ENCODE measurements around the gene DOCK2. TPM values are rescaled to one million over a fixed set of nuclear protein-coding genes. Genes with fewer than 3 reads are reported as not detected.

Gene DOCK2
- total RNA-seq, 4 donors from 2014 or later, result 3.1 to 3.9 (median 3.3) TPM

DNA sequence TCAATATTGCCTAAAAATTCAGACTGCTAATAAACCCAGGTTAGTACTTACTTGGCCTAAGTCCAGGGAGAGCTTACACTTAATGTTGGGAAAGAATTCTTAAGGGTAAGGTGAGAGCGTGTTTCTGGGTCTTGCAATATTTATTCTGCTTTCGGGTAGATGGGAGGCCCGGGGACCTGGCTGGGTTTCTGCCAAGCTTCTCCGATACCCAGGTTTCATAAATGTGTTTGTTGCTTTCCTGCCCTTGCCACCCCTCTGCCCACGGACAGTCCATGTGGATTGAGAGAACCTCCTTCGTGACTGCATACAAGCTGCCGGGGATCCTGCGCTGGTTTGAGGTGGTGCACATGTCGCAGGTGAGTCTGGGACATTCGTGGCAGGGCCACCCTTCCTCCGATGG is 420.2 kb downstream of the DOCK2 start:
- TF ChIP-seq POLR2A (IDR thresholded peaks at IDR 0.05), result no peak
- TF ChIP-seq, protein P1, sequence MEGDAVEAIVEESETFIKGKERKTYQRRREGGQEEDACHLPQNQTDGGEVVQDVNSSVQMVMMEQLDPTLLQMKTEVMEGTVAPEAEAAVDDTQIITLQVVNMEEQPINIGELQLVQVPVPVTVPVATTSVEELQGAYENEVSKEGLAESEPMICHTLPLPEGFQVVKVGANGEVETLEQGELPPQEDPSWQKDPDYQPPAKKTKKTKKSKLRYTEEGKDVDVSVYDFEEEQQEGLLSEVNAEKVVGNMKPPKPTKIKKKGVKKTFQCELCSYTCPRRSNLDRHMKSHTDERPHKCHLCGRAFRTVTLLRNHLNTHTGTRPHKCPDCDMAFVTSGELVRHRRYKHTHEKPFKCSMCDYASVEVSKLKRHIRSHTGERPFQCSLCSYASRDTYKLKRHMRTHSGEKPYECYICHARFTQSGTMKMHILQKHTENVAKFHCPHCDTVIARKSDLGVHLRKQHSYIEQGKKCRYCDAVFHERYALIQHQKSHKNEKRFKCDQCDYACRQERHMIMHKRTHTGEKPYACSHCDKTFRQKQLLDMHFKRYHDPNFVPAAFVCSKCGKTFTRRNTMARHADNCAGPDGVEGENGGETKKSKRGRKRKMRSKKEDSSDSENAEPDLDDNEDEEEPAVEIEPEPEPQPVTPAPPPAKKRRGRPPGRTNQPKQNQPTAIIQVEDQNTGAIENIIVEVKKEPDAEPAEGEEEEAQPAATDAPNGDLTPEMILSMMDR (IDR thresholded peaks at IDR 0.05), result no peak
- H3K4me3 ChIP-seq (ENCODE audit: low read depth, poor library complexity, severe bottlenecking), result no peak overlapping the region
- peak in 1 of 2 donors; percentile 69 for DNase-seq (ENCODE audit: low spot score in 2 of 2)
- 73 to 76% methylated on average over 11 of the region's 11 CpGs for whole genome bisulfite sequencing, 2 donors
- intact Hi-C loops (cut with DNase I; ENCODE audit: low total_unique reads), result no loop called here

DNA sequence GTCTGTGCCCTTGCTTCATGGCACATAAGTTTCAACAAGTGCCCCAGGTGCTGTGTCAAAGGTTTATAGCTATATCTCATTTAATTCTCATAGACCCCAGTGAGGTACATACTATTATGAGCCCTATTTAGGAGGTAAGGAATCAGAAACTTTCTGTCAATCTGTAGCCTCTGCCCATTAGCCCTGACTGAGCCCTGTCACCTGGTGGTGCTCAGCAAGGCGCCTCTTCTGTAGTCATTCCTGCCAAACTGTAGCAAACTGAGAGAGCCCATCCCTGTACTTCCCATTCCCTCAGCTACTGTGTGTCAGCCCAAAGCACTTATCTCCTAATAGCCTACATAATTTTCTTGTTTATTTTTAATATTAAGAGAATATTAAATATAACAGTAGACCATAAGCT is 422.1 kb downstream of the DOCK2 start:
- no peak overlapping the region for H3K4me3 ChIP-seq (ENCODE audit: low read depth, poor library complexity, severe bottlenecking)
- no peak for TF ChIP-seq POLR2A (IDR thresholded peaks at IDR 0.05)
- TF ChIP-seq, protein P1 (IDR thresholded peaks at IDR 0.05), result no peak
- 33 to 93% methylated on average over 1 of the region's 1 CpG for WGBS, 2 donors
- DNase-seq (ENCODE audit: low spot score in 2 of 2), result no peak
- intact Hi-C loops (cut with DNase I; ENCODE audit: low total_unique reads), result no loop called here

DNA sequence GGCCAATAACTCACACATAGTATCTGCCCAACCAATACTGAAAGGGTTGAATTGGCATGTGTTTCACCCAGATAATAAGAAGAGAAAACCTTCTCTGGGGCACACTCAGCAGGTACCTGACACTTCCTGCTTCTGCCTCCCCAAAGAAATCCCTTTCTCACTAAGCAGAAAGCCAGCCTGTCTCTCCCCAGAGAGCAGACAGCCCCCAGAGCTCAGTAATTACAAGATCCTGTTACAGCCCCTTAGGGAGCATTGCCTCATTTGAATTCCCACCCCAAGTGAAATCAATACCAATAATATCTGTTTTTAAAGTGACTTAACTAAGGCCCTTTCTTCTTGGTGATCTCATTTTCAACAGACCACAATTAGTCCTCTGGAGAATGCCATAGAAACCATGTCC is 430.1 kb downstream of the DOCK2 start:
- no peak for DNase-seq (ENCODE audit: low spot score in 2 of 2)
- TF ChIP-seq, protein P1 (IDR thresholded peaks at IDR 0.05), result no peak
- no peak for TF ChIP-seq POLR2A (IDR thresholded peaks at IDR 0.05)
- no peak overlapping the region for H3K4me3 ChIP-seq (ENCODE audit: low read depth, poor library complexity, severe bottlenecking)
- intact Hi-C loops (cut with DNase I; ENCODE audit: low total_unique reads), result no loop called here

DNA sequence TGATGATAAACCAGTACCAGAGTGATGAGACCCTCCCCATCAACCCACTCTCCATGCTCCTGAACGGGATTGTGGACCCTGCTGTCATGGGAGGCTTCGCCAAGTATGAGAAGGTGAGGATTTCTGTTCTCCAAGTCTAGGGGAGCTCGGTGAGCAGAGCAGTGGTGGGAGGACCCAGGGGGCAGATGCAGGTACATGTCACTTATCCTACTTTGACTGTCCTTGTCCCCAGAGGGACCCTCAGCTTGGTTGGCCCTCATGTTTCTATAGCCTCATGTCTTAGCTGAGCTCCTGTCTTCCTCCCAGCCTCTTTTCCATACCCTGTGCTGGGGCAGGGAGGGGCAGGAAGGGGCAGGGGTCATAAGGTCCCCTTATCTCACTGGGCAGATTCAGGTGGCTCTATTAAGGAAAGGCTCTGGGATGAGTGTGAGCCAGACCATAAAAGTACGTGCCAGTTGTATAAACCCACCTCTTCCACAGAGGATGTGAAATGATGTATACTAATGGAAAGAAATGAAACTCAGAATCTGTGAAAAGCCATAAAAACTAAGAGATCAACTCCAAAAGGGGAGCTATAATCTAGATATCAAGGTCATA is 430.6 kb downstream of the DOCK2 start:
- 75 to 79% methylated on average over 4 of the region's 4 CpGs for WGBS, 2 donors
- H3K4me3 ChIP-seq (ENCODE audit: low read depth, poor library complexity, severe bottlenecking), result no peak overlapping the region
- intact Hi-C loops (cut with DNase I; ENCODE audit: low total_unique reads), result no loop called here
- TF ChIP-seq, protein P1 (IDR thresholded peaks at IDR 0.05), result no peak
- no peak for DNase-seq (ENCODE audit: low spot score in 2 of 2)

DNA sequence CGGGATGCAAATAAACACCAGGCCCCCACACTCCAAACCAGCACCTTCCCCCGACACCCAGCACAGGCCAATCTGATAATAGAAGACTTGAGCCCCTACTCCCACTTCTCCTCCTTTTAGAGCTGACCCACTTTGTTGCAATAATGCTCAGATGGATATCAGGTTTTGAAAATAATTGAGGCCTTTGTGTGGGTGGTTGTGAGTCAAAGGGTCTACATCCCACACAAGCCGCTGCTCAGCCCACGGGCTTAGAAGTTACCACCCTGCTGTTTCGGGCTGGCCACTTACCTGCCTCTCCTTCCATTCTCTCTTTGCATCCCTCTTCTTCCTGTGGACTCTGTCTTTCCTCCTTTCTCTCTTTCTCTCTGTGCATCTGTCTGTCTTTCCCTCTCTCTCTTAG is 432.4 kb downstream of the DOCK2 start:
- WGBS, 2 donors, result 74 to 78% methylated on average over 5 of the region's 5 CpGs
- no peak overlapping the region for H3K4me3 ChIP-seq (ENCODE audit: low read depth, poor library complexity, severe bottlenecking)
- intact Hi-C loops (cut with DNase I; ENCODE audit: low total_unique reads), result no loop called here
- DNase-seq (ENCODE audit: low spot score in 2 of 2), result no peak
- TF ChIP-seq, protein P1 (IDR thresholded peaks at IDR 0.05), result no peak
- no peak for TF ChIP-seq POLR2A (IDR thresholded peaks at IDR 0.05)

Measured in lower leg skin (tissue), 4 donors.